ENCODE data around the gene SPATA24.

GRCh38 chr5:139399501-139400121, 4.3 kb downstream of the SPATA24 start:
- TF ChIP-seq EZH2 (IDR thresholded peaks at IDR 0.05; ENCODE audit: low read depth), result no peak
- no peak for TF ChIP-seq CTCF (conservative IDR thresholded peaks at IDR 0.05)
